WTC11 (cell line): ENCODE measurements around the gene USP15. TPM values are rescaled to one million over a fixed set of nuclear protein-coding genes. Genes with fewer than 3 reads are reported as not detected.

Experiments used
- ATAC-seq: fragments of 200-7000 bp; cut with Tn5 transposase; 2 replicates; pipeline ENCODE4 v1.10.0; 2021; ENCODE audit warnings: mild to moderate bottlenecking, moderate library complexity
- CTCF ChIA-PET: fragments of 300-600 bp; sonication (Branson Sonifier 250); formaldehyde crosslinking; loops from one replicate; lab custom pipeline; 2021; ENCODE audit warnings: antibody characterized with exemption; lab: Charles Lee
- POLR2A ChIA-PET: fragments of 350-600 bp; sonication (Branson Sonifier 250); formaldehyde crosslinking; loops from one replicate; lab custom pipeline; 2021; ENCODE audit warnings: antibody characterized with exemption; lab: Charles Lee
- DNase-seq: peaks from one replicate; pipeline ENCODE4 v3.0.0; 2021; ENCODE audit warnings: low spot score
- H3K27ac Mint-ChIP-seq: 2 replicates; pipeline ENCODE4 v1.8.0; 2021; ENCODE audit warnings: mixed read lengths
- H3K27me3 Mint-ChIP-seq: 2 replicates; pipeline ENCODE4 v1.8.0; 2021; ENCODE audit warnings: low read depth, mild to moderate bottlenecking, moderate library complexity, mixed read lengths
- H3K36me3 Mint-ChIP-seq: 2 replicates; pipeline ENCODE4 v1.8.0; 2021; ENCODE audit warnings: mixed read lengths
- H3K4me1 Mint-ChIP-seq: 2 replicates; pipeline ENCODE4 v1.8.0; 2022; ENCODE audit warnings: mixed read lengths
- H3K4me3 Mint-ChIP-seq: 2 replicates; pipeline ENCODE4 v1.8.0; 2021; ENCODE audit warnings: mild to moderate bottlenecking, moderate library complexity, mixed read lengths
- H3K9me3 Mint-ChIP-seq: 2 replicates; pipeline ENCODE4 v1.8.0; 2021; ENCODE audit warnings: mixed read lengths
- CREB1 ChIP-seq: sonication (generic); formaldehyde crosslinking; IDR thresholded peaks from 2 replicates; pipeline ENCODE4 v1.8.0; 2023; ENCODE audit warnings: mild to moderate bottlenecking, missing genetic modification reagents
- CREM ChIP-seq: sonication (generic); formaldehyde crosslinking; IDR thresholded peaks from 2 replicates; pipeline ENCODE4 v1.8.1; 2022; ENCODE audit warnings: mild to moderate bottlenecking, missing genetic modification reagents, moderate library complexity
- MXD4 ChIP-seq: fragments of 250-450 bp; sonication (Bioruptor Pico); IDR thresholded peaks from 2 replicates; pipeline ENCODE4 v1.8.0; 2021; ENCODE audit warnings: mild to moderate bottlenecking, moderate library complexity, borderline replicate concordance
- NFYB ChIP-seq: sonication (generic); formaldehyde crosslinking; conservative IDR thresholded peaks from 2 replicates; pipeline ENCODE4 v1.8.0; 2022; ENCODE audit warnings: low read depth, missing genetic modification reagents
- SMAD3 ChIP-seq: sonication (generic); formaldehyde crosslinking; IDR thresholded peaks from 2 replicates; pipeline ENCODE4 v1.8.0; 2022; ENCODE audit warnings: missing genetic modification reagents, mild to moderate bottlenecking, borderline replicate concordance
- SOX15 ChIP-seq: fragments of 250-450 bp; sonication (Bioruptor Pico); IDR thresholded peaks from 2 replicates; pipeline ENCODE4 v1.9.0; 2021; ENCODE audit warnings: mild to moderate bottlenecking
- TCF7 ChIP-seq: sonication (generic); formaldehyde crosslinking; IDR thresholded peaks from 2 replicates; pipeline ENCODE4 v1.8.0; 2022; ENCODE audit warnings: mild to moderate bottlenecking, low read depth, missing genetic modification reagents, moderate library complexity
- ZBTB21 ChIP-seq: sonication (generic); formaldehyde crosslinking; IDR thresholded peaks from 2 replicates; pipeline ENCODE4 v1.8.1; 2023; ENCODE audit warnings: mild to moderate bottlenecking, missing genetic modification reagents, borderline replicate concordance
- ZNF232 ChIP-seq: sonication (generic); formaldehyde crosslinking; IDR thresholded peaks from 2 replicates; pipeline ENCODE4 v1.8.0; 2022; ENCODE audit warnings: mild to moderate bottlenecking, missing genetic modification reagents
- ZNF423 ChIP-seq: fragments of 250-450 bp; sonication (Bioruptor Pico); IDR thresholded peaks from 2 replicates; pipeline ENCODE4 v2.1.2; 2022; ENCODE audit warnings: mild to moderate bottlenecking, moderate library complexity
- total RNA-seq: library from RNA; stranded (reverse); gene quantifications from 3 replicates; pipeline ENCODE4 v1.2.3, GENCODE V29; 2021
- TF ChIP-seq, protein P1 (sequence below): sonication (generic); formaldehyde crosslinking; conservative IDR thresholded peaks from 2 replicates; pipeline ENCODE4 v1.8.1; 2023; ENCODE audit warnings: mild to moderate bottlenecking, low read depth, missing genetic modification reagents, moderate library complexity
- TF ChIP-seq, protein P2 (sequence below): sonication (generic); formaldehyde crosslinking; IDR thresholded peaks from 2 replicates; pipeline ENCODE4 v1.8.1; 2023; ENCODE audit warnings: mild to moderate bottlenecking, missing genetic modification reagents
- TF ChIP-seq, protein P3 (sequence below): sonication (generic); formaldehyde crosslinking; IDR thresholded peaks from 2 replicates; pipeline ENCODE4 v1.8.1; 2023; ENCODE audit warnings: mild to moderate bottlenecking, missing genetic modification reagents, borderline replicate concordance
- TF ChIP-seq, protein P4 (sequence below): sonication (generic); formaldehyde crosslinking; conservative IDR thresholded peaks from 2 replicates; pipeline ENCODE4 v1.8.1; 2022; ENCODE audit warnings: mild to moderate bottlenecking, missing genetic modification reagents
- TF ChIP-seq, protein P5 (sequence below): fragments of 200-600 bp; IDR thresholded peaks from 2 replicates; pipeline ENCODE4 v1.8.0; 2022; ENCODE audit warnings: antibody characterized with exemption
- TF ChIP-seq, protein P6 (sequence below): sonication (generic); formaldehyde crosslinking; IDR thresholded peaks from 2 replicates; pipeline ENCODE4 v1.8.0; 2022; ENCODE audit warnings: mild to moderate bottlenecking, missing genetic modification reagents
- TF ChIP-seq, protein P7 (sequence below): sonication (generic); formaldehyde crosslinking; IDR thresholded peaks from 2 replicates; pipeline ENCODE4 v1.8.0; 2023; ENCODE audit warnings: missing genetic modification reagents
- TF ChIP-seq, protein P8 (sequence below): sonication (generic); formaldehyde crosslinking; IDR thresholded peaks from 2 replicates; pipeline ENCODE4 v1.8.0; 2022; ENCODE audit warnings: mild to moderate bottlenecking, missing genetic modification reagents

The USP15 gene
- total RNA-seq, 1 experiment from 2014 or later: 37.2 TPM

DNA sequence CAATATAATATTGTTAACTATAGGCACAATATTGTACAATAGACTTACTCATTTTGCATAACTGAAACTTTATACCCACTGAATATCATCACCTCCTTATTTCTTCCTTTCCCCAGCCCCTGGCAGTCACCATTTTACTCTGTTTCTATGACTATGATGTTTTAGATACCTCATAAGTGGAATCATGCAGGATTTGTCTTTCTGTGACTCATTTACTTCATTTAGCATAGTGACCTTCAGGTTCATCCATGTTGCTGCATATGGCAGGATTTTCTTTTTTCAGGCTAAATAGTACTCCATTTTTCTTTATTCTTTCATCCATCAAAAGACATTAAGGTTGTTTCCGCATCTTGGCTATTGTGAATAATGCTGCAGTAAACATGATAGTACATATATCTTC, 18.9 kb downstream of the USP15 start (continued):
- TF ChIP-seq CREB1 (CRISPR knock-in tag) (no peak), ZBTB21 (no peak)
- TF ChIP-seq, protein P1, sequence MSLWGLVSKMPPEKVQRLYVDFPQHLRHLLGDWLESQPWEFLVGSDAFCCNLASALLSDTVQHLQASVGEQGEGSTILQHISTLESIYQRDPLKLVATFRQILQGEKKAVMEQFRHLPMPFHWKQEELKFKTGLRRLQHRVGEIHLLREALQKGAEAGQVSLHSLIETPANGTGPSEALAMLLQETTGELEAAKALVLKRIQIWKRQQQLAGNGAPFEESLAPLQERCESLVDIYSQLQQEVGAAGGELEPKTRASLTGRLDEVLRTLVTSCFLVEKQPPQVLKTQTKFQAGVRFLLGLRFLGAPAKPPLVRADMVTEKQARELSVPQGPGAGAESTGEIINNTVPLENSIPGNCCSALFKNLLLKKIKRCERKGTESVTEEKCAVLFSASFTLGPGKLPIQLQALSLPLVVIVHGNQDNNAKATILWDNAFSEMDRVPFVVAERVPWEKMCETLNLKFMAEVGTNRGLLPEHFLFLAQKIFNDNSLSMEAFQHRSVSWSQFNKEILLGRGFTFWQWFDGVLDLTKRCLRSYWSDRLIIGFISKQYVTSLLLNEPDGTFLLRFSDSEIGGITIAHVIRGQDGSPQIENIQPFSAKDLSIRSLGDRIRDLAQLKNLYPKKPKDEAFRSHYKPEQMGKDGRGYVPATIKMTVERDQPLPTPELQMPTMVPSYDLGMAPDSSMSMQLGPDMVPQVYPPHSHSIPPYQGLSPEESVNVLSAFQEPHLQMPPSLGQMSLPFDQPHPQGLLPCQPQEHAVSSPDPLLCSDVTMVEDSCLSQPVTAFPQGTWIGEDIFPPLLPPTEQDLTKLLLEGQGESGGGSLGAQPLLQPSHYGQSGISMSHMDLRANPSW (CRISPR knock-in tag): no peak
- TF ChIP-seq, all 79 proteins: peak for 0

DNA sequence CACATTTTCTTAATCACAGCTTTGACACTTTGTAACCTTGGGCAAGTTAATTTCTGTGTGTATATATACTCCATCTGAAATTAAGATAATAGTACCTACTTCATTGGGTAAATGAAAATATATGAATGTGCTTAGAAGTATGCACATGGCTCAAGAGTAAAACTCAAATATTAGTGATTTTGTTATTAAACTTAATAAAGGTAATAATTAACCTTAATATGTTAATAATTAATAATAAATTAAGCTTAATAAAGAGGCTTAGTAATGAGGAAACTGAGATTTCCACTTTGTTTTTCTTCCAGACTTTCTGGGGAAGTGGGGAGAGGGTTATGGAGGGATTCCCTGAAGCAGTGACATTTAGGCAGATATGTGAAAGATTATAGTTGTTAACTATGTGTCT, 19.8 kb downstream of the USP15 start:
- CTCF ChIA-PET: no interaction called here

DNA sequence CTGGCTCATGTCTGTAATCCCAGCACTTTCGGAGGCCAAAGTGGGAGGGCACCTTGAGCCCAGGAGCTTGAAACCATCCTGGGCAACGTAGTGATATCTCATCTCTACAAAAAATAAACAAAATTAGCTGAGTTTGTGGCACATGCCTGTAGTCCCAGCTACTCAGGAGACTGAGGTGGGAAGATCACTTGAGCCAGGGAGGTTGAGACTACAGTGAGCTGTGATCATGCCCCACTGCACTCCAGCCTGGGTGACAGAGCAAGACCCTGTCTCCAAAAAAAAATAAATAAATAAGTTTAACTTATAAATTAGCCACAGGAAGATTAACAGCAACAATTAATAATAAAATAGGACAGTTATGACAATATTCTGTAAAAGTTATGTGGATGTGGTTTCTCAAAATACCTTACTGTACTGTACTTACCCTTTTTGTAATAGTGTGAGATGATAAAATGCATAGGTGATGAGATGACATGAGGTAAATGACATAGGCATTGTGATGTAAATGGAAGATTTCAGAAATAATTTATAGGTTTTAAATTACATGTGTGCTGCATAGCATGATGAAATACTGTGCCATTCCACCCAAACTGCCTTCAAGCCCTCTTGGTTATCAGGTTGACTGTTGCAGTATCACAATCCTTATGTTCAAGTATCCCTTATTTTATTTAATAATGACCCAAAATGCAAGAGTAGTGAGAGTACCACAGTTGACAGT, 22.0 kb downstream of the USP15 start:
- no peak for ATAC-seq
- peaks cover 3% of the 10 kb centered on the region for H3K36me3 Mint-ChIP-seq
- H3K9me3 Mint-ChIP-seq: peaks cover 9% of the 10 kb centered on the region
- no peak for DNase-seq
- CTCF ChIA-PET: no interaction called here
- no peaks in the 10 kb centered on the region for H3K27me3 Mint-ChIP-seq
- no peak overlapping the region for H3K27ac Mint-ChIP-seq
- POLR2A ChIA-PET: interaction anchor here (0.6 kb wide), 1 partner anchor 51 kb away, joined by 3 read pairs; no protein-coding TSS in a partner anchor
- H3K4me3 Mint-ChIP-seq: no peak overlapping the region
- peaks cover 2% of the 10 kb centered on the region for H3K4me1 Mint-ChIP-seq
- TF ChIP-seq, protein P2, sequence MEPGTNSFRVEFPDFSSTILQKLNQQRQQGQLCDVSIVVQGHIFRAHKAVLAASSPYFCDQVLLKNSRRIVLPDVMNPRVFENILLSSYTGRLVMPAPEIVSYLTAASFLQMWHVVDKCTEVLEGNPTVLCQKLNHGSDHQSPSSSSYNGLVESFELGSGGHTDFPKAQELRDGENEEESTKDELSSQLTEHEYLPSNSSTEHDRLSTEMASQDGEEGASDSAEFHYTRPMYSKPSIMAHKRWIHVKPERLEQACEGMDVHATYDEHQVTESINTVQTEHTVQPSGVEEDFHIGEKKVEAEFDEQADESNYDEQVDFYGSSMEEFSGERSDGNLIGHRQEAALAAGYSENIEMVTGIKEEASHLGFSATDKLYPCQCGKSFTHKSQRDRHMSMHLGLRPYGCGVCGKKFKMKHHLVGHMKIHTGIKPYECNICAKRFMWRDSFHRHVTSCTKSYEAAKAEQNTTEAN (CRISPR knock-in tag): no peak
- TF ChIP-seq, protein P3, sequence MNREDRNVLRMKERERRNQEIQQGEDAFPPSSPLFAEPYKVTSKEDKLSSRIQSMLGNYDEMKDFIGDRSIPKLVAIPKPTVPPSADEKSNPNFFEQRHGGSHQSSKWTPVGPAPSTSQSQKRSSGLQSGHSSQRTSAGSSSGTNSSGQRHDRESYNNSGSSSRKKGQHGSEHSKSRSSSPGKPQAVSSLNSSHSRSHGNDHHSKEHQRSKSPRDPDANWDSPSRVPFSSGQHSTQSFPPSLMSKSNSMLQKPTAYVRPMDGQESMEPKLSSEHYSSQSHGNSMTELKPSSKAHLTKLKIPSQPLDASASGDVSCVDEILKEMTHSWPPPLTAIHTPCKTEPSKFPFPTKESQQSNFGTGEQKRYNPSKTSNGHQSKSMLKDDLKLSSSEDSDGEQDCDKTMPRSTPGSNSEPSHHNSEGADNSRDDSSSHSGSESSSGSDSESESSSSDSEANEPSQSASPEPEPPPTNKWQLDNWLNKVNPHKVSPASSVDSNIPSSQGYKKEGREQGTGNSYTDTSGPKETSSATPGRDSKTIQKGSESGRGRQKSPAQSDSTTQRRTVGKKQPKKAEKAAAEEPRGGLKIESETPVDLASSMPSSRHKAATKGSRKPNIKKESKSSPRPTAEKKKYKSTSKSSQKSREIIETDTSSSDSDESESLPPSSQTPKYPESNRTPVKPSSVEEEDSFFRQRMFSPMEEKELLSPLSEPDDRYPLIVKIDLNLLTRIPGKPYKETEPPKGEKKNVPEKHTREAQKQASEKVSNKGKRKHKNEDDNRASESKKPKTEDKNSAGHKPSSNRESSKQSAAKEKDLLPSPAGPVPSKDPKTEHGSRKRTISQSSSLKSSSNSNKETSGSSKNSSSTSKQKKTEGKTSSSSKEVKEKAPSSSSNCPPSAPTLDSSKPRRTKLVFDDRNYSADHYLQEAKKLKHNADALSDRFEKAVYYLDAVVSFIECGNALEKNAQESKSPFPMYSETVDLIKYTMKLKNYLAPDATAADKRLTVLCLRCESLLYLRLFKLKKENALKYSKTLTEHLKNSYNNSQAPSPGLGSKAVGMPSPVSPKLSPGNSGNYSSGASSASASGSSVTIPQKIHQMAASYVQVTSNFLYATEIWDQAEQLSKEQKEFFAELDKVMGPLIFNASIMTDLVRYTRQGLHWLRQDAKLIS (CRISPR knock-in tag): no peak
- TF ChIP-seq, protein P4, sequence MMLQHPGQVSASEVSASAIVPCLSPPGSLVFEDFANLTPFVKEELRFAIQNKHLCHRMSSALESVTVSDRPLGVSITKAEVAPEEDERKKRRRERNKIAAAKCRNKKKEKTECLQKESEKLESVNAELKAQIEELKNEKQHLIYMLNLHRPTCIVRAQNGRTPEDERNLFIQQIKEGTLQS (CRISPR knock-in tag): no peak
- TF ChIP-seq, protein P5, sequence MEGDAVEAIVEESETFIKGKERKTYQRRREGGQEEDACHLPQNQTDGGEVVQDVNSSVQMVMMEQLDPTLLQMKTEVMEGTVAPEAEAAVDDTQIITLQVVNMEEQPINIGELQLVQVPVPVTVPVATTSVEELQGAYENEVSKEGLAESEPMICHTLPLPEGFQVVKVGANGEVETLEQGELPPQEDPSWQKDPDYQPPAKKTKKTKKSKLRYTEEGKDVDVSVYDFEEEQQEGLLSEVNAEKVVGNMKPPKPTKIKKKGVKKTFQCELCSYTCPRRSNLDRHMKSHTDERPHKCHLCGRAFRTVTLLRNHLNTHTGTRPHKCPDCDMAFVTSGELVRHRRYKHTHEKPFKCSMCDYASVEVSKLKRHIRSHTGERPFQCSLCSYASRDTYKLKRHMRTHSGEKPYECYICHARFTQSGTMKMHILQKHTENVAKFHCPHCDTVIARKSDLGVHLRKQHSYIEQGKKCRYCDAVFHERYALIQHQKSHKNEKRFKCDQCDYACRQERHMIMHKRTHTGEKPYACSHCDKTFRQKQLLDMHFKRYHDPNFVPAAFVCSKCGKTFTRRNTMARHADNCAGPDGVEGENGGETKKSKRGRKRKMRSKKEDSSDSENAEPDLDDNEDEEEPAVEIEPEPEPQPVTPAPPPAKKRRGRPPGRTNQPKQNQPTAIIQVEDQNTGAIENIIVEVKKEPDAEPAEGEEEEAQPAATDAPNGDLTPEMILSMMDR: no peak
- no peak for TF ChIP-seq CREM
- no peak for TF ChIP-seq MXD4 (CRISPR knock-in tag)
- TF ChIP-seq ZNF423 (CRISPR knock-in tag): no peak
- no peak for TF ChIP-seq TCF7 (CRISPR knock-in tag)

More for the DNA sequence above, 19.8 kb downstream of the USP15 start:
- Mint-ChIP-seq H3K9me3 (no peaks in the 10 kb centered on the region), H3K27me3 (no peaks in the 10 kb centered on the region), H3K27ac (no peak overlapping the region), H3K4me1 (0 out of 2 replicates have a peak, but pooled peaks cover 2% of the 10 kb centered on the region), H3K36me3 (no peaks in the 10 kb centered on the region), H3K4me3 (no peak overlapping the region)
- no peak for TF ChIP-seq ZBTB21
- no peak for TF ChIP-seq SMAD3
- TF ChIP-seq, protein P6, sequence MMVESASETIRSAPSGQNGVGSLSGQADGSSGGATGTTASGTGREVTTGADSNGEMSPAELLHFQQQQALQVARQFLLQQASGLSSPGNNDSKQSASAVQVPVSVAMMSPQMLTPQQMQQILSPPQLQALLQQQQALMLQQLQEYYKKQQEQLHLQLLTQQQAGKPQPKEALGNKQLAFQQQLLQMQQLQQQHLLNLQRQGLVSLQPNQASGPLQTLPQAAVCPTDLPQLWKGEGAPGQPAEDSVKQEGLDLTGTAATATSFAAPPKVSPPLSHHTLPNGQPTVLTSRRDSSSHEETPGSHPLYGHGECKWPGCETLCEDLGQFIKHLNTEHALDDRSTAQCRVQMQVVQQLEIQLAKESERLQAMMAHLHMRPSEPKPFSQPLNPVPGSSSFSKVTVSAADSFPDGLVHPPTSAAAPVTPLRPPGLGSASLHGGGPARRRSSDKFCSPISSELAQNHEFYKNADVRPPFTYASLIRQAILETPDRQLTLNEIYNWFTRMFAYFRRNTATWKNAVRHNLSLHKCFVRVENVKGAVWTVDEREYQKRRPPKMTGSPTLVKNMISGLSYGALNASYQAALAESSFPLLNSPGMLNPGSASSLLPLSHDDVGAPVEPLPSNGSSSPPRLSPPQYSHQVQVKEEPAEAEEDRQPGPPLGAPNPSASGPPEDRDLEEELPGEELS (CRISPR knock-in tag): no peak
- no peak for TF ChIP-seq TCF7 (CRISPR knock-in tag)
- no peak for TF ChIP-seq ZNF232 (CRISPR knock-in tag)
- no peak for TF ChIP-seq SOX15 (CRISPR knock-in tag)
- TF ChIP-seq, protein P7, sequence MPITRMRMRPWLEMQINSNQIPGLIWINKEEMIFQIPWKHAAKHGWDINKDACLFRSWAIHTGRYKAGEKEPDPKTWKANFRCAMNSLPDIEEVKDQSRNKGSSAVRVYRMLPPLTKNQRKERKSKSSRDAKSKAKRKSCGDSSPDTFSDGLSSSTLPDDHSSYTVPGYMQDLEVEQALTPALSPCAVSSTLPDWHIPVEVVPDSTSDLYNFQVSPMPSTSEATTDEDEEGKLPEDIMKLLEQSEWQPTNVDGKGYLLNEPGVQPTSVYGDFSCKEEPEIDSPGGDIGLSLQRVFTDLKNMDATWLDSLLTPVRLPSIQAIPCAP (CRISPR knock-in tag): no peak
- TF ChIP-seq, protein P8, sequence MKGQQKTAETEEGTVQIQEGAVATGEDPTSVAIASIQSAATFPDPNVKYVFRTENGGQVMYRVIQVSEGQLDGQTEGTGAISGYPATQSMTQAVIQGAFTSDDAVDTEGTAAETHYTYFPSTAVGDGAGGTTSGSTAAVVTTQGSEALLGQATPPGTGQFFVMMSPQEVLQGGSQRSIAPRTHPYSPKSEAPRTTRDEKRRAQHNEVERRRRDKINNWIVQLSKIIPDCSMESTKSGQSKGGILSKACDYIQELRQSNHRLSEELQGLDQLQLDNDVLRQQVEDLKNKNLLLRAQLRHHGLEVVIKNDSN: no peak
- no peak for TF ChIP-seq NFYB (CRISPR knock-in tag)
- ATAC-seq: no peak
- POLR2A ChIA-PET: no interaction called here
- no peak for DNase-seq
